H9 (cell line): ENCODE measurements around the gene ADARB2. TPM values are rescaled to one million over a fixed set of nuclear protein-coding genes. Genes with fewer than 3 reads are reported as not detected.

Experiments used
- DNase-seq: peaks from one replicate; pipeline ENCODE4 v3.0.0-alpha.2; 2017
- H2AFZ ChIP-seq: one replicate; pipeline ENCODE4 v1.6.1; 2013; ENCODE audit warnings: mild to moderate bottlenecking, low read length, control low read depth, moderate library complexity
- H2AK5ac ChIP-seq: 2 replicates; pipeline ENCODE4 v1.6.1; 2013; ENCODE audit warnings: low read length, control low read depth, mixed read lengths; ENCODE audit not compliant: insufficient read length
- H2BK120ac ChIP-seq: one replicate; pipeline ENCODE4 v1.6.1; 2013; ENCODE audit warnings: low read depth, mild to moderate bottlenecking, low read length, control low read depth, inconsistent platforms; ENCODE audit not compliant: poor library complexity, severe bottlenecking
- H2BK12ac ChIP-seq: 2 replicates; pipeline ENCODE4 v1.6.1; 2013; ENCODE audit warnings: low read length, control low read depth, mixed read lengths, low read depth; ENCODE audit not compliant: insufficient read length
- H2BK15ac ChIP-seq: 2 replicates; pipeline ENCODE4 v1.6.1; 2013; ENCODE audit warnings: low read depth, low read length, control low read depth
- H2BK20ac ChIP-seq: one replicate; pipeline ENCODE4 v1.6.1; 2013; ENCODE audit warnings: low read depth, mild to moderate bottlenecking, low read length, control low read depth, inconsistent platforms; ENCODE audit not compliant: poor library complexity, severe bottlenecking
- H2BK5ac ChIP-seq: 2 replicates; pipeline ENCODE4 v1.6.1; 2013; ENCODE audit warnings: low read length, control low read depth, mixed read lengths; ENCODE audit not compliant: insufficient read length
- H3K14ac ChIP-seq: 2 replicates; pipeline ENCODE4 v1.6.1; 2013; ENCODE audit warnings: low read length, control low read depth; ENCODE audit not compliant: insufficient read depth
- H3K18ac ChIP-seq: 2 replicates; pipeline ENCODE4 v1.6.1; 2013; ENCODE audit warnings: low read depth, mild to moderate bottlenecking, mixed read lengths, low read length, control low read depth; ENCODE audit not compliant: insufficient read length
- H3K23ac ChIP-seq: 2 replicates; pipeline ENCODE4 v1.6.1; 2013; ENCODE audit warnings: low read length, control low read depth, mixed read lengths, low read depth; ENCODE audit not compliant: insufficient read length
- H3K23me2 ChIP-seq: 2 replicates; pipeline ENCODE4 v1.6.1; 2013; ENCODE audit warnings: low read depth, mild to moderate bottlenecking, mixed read lengths, low read length, control low read depth; ENCODE audit not compliant: insufficient read length, poor library complexity, severe bottlenecking
- H3K27ac ChIP-seq: 2 replicates; pipeline ENCODE4 v1.5.1; 2013; ENCODE audit warnings: low read length, control low read depth, mixed read lengths, low read depth; ENCODE audit not compliant: insufficient read length
- H3K27me3 ChIP-seq: 2 replicates; pipeline ENCODE4 v1.6.1; 2013; ENCODE audit warnings: low read length, control low read depth, inconsistent platforms; ENCODE audit not compliant: insufficient read depth
- H3K4ac ChIP-seq: 2 replicates; pipeline ENCODE4 v1.6.1; 2013; ENCODE audit warnings: low read depth, mild to moderate bottlenecking, control low read depth, inconsistent platforms, low read length, moderate library complexity
- H3K4me1 ChIP-seq: 2 replicates; pipeline ENCODE4 v1.6.1; 2013; ENCODE audit warnings: low read length, control low read depth, inconsistent platforms; ENCODE audit not compliant: insufficient read depth
- H3K4me2 ChIP-seq: 2 replicates; pipeline ENCODE4 v1.6.1; 2013; ENCODE audit warnings: low read length, control low read depth, mixed read lengths; ENCODE audit not compliant: insufficient read length, insufficient read depth
- H3K56ac ChIP-seq: 2 replicates; pipeline ENCODE4 v1.6.1; 2013; ENCODE audit warnings: low read depth, mild to moderate bottlenecking, mixed read lengths, low read length, control low read depth; ENCODE audit not compliant: insufficient read length
- H3K79me1 ChIP-seq: 2 replicates; pipeline ENCODE4 v1.6.1; 2013; ENCODE audit warnings: low read depth, mild to moderate bottlenecking, moderate library complexity, low read length, control low read depth, inconsistent platforms; ENCODE audit not compliant: insufficient read depth, poor library complexity, severe bottlenecking
- H3K79me2 ChIP-seq: 2 replicates; pipeline ENCODE4 v1.6.1; 2013; ENCODE audit warnings: low read length, control low read depth, inconsistent platforms; ENCODE audit not compliant: insufficient read depth
- H3K9ac ChIP-seq: 2 replicates; pipeline ENCODE4 v1.6.1; 2013; ENCODE audit warnings: low read length, control low read depth, mixed read lengths; ENCODE audit not compliant: insufficient read length; ENCODE audit errors: extremely low read depth
- H3K9me3 ChIP-seq: one replicate; pipeline ENCODE4 v1.6.1; 2013; ENCODE audit warnings: low read depth, low read length, inconsistent platforms; ENCODE audit not compliant: control insufficient read depth
- H3T11ph ChIP-seq: one replicate; pipeline ENCODE4 v1.6.1; 2013; ENCODE audit warnings: mild to moderate bottlenecking, low read length, control low read depth, inconsistent platforms
- H4K20me1 ChIP-seq: one replicate; pipeline ENCODE4 v1.6.1; 2013; ENCODE audit not compliant: control insufficient read depth, insufficient read length, insufficient read depth
- H4K5ac ChIP-seq: 2 replicates; pipeline ENCODE4 v1.6.1; 2013; ENCODE audit warnings: low read depth, mild to moderate bottlenecking, mixed read lengths, low read length, control low read depth; ENCODE audit not compliant: insufficient read length
- H4K8ac ChIP-seq: replicated peaks from 2 replicates; pipeline ENCODE4 v1.6.1; 2013; ENCODE audit warnings: low read length, control low read depth, mixed read lengths, low read depth; ENCODE audit not compliant: insufficient read length
- H4K91ac ChIP-seq: 2 replicates; pipeline ENCODE4 v1.6.1; 2013; ENCODE audit warnings: low read depth, mild to moderate bottlenecking, moderate library complexity, mixed read lengths, low read length, control low read depth; ENCODE audit not compliant: insufficient read length
- H3K27ac Mint-ChIP-seq, 3 experiments: 2 replicates in 2 of 3; 3 replicates in 1 of 3; pipeline ENCODE4 v1.8.0; 2020 to 2021; ENCODE audit warnings: mixed read lengths in 3 of 3, mild to moderate bottlenecking in 1 of 3, moderate library complexity in 1 of 3
- H3K27me3 Mint-ChIP-seq: 2 replicates; pipeline ENCODE4 v1.8.0; 2021; ENCODE audit warnings: low read depth, mild to moderate bottlenecking, moderate library complexity, mixed read lengths
- H3K36me3 Mint-ChIP-seq, 3 experiments: 2 replicates in 2 of 3; 3 replicates in 1 of 3; pipeline ENCODE4 v1.8.0; 2020 to 2021; ENCODE audit warnings: low read depth in 3 of 3, mixed read lengths in 3 of 3; ENCODE audit not compliant: insufficient read depth in 1 of 3
- H3K4me1 Mint-ChIP-seq, 2 experiments: 2 replicates each; pipeline ENCODE4 v1.8.0; 2020; ENCODE audit warnings: mixed read lengths in 2 of 2
- H3K4me3 Mint-ChIP-seq, 2 experiments: 2 replicates in 1 of 2; 3 replicates in 1 of 2; pipeline ENCODE4 v1.8.0; 2020 to 2021; ENCODE audit warnings: mild to moderate bottlenecking in 2 of 2, mixed read lengths in 2 of 2, moderate library complexity in 1 of 2
- H3K9me3 Mint-ChIP-seq, 2 experiments: 2 replicates in 1 of 2; 3 replicates in 1 of 2; pipeline ENCODE4 v1.8.0; 2020; ENCODE audit warnings: mild to moderate bottlenecking in 2 of 2, mixed read lengths in 2 of 2, moderate library complexity in 1 of 2
- WGBS: extraction: QIAGEN DNeasy Blood & Tissue Kit; methylation state at CpG from one replicate; pipeline ENCODE4 v1.1.7; 2013; ENCODE audit warnings: missing lambda C conversion rate, low lambda C conversion rate, mixed read lengths; ENCODE audit not compliant: insufficient read length; ENCODE audit errors: extremely low coverage; 5-methylcytosine and 5-hydroxymethylcytosine counted together
- total RNA-seq: library from RNA; stranded (reverse); gene quantifications from 2 replicates; pipeline ENCODE4 v1.2.1, GENCODE V29; 2021
- TF ChIP-seq, protein P1 (sequence below): fragments of 200-600 bp; sonication (generic); conservative IDR thresholded peaks from 3 replicates; pipeline ENCODE4 v1.8.0; 2021; ENCODE audit warnings: antibody characterized with exemption, mild to moderate bottlenecking

ADARB2 gene
- total RNA-seq, 1 experiment from 2014 or later = 0.87 TPM

DNA sequence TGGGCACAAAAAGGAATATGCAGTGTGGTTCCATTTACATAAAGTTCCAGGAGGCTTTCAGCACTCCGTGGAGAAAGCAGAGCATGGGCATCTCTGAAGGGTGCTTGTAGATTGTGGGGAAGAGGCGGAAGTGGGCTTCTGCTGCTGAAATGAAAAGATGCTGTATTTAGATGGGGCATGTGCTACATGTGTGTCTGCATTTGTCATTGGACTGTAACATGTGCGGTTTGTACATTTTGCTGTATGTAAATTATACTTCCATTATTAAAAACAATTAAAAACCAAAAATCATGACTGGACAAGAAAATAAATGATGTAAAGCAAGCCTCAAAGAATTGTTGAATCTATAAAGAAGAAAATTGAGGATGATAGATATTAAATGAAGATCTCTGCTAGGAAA is 347.1 kb downstream of the ADARB2 start:
- Histone ChIP-seq H3K23ac (no peak overlapping the region), H2BK12ac (no peak overlapping the region), H4K91ac (no peak overlapping the region), H3K79me2 (no peaks in the 10 kb centered on the region), H4K20me1 (no peaks in the 10 kb centered on the region), H3K4ac (no peak overlapping the region), H2AFZ (no peak overlapping the region), H3K27ac (no peak overlapping the region), H2BK5ac (no peak overlapping the region), H2BK15ac (no peak overlapping the region), H3K18ac (no peak overlapping the region), H3K9ac (no peak overlapping the region), H3K4me2 (no peak overlapping the region), H4K5ac (no peak overlapping the region), H3K79me1 (no peaks in the 10 kb centered on the region), H2BK20ac (no peak overlapping the region), H3K4me1 (no peaks in the 10 kb centered on the region), H2BK120ac (no peak overlapping the region), H3K56ac (no peak overlapping the region), H2AK5ac (no peak overlapping the region), H3K23me2 (no peaks in the 10 kb centered on the region), H4K8ac (no peak overlapping the region), H3K9me3 (no peaks in the 10 kb centered on the region), H3K27me3 (no peaks in the 10 kb centered on the region), H3T11ph (no peak overlapping the region), H3K14ac (no peak overlapping the region)
- Mint-ChIP-seq H3K27me3 (no peaks in the 10 kb centered on the region), H3K9me3 (peaks cover 3 to 5% of the 10 kb centered on the region in 2 experiments; a peak in 1 of 5 replicates), H3K4me3 (no peak overlapping the region), H3K27ac (no peak overlapping the region), H3K36me3 (peaks cover 0 to 15% (median 1%) of the 10 kb centered on the region in 3 experiments; a peak in 2 of 7 replicates), H3K4me1 (peaks cover 4 to 10% of the 10 kb centered on the region in 2 experiments; a peak in 3 of 4 replicates)
- no peak for DNase-seq
- TF ChIP-seq, protein P1, sequence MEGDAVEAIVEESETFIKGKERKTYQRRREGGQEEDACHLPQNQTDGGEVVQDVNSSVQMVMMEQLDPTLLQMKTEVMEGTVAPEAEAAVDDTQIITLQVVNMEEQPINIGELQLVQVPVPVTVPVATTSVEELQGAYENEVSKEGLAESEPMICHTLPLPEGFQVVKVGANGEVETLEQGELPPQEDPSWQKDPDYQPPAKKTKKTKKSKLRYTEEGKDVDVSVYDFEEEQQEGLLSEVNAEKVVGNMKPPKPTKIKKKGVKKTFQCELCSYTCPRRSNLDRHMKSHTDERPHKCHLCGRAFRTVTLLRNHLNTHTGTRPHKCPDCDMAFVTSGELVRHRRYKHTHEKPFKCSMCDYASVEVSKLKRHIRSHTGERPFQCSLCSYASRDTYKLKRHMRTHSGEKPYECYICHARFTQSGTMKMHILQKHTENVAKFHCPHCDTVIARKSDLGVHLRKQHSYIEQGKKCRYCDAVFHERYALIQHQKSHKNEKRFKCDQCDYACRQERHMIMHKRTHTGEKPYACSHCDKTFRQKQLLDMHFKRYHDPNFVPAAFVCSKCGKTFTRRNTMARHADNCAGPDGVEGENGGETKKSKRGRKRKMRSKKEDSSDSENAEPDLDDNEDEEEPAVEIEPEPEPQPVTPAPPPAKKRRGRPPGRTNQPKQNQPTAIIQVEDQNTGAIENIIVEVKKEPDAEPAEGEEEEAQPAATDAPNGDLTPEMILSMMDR = no peak
- WGBS = no CpG with 5 or more reads among the region's 3 CpGs
